HCT116 (cell line): ENCODE results near the gene TPPP2. TPM values are rescaled to one million over a fixed set of nuclear protein-coding genes. Genes with fewer than 3 reads are reported as not detected.

Experiments used
- ATAC-seq: fragments of 200-7000 bp; cut with Tn5 transposase; 2 replicates; pipeline ENCODE4 v1.9.1; 2020; ENCODE audit warnings: mild to moderate bottlenecking, moderate library complexity
- BruUV-seq: library from RNA; stranded (reverse); fragments of 400-500 nt; replicated peaks from 2 replicates; lab custom pipeline; 2021; lab: Mats Ljungman, UMichigan
- CTCF ChIA-PET: fragments of 300-600 bp; sonication (Branson Sonifier 250); formaldehyde crosslinking; loops from one replicate; lab custom pipeline; 2021; ENCODE audit warnings: antibody characterized with exemption; lab: Charles Lee
- POLR2A ChIA-PET: fragments of 300-600, 350-600 bp; sonication (Branson Sonifier 250); formaldehyde crosslinking; loops from one replicate; lab custom pipeline; 2021; ENCODE audit warnings: antibody characterized with exemption; lab: Charles Lee
- RAD21 ChIA-PET, 2 experiments: fragments of 300-600 bp; sonication (Branson Sonifier 250); formaldehyde crosslinking; loops; one replicate each; lab custom pipeline; 2023; ENCODE audit warnings: low total read pairs in 2 of 2; ENCODE audit not compliant: uncharacterized antibody in 2 of 2, unreplicated experiment in 2 of 2, low non-redundant PET in 1 of 2; lab: Charles Lee
- DNase-seq: peaks from one replicate; pipeline ENCODE4 v3.0.0-alpha.2; 2010; ENCODE audit warnings: low read depth, low spot score
- H2AFZ ChIP-seq: fragments of 200-600 bp; shearing (Covaris generic), sonication (generic); 2 replicates; pipeline ENCODE4 v1.6.1; 2017; ENCODE audit warnings: low read depth, mixed run types, mixed read lengths, antibody characterized with exemption, low read length; ENCODE audit not compliant: poor library complexity, severe bottlenecking
- H3K27ac ChIP-seq: 2 replicates; pipeline ENCODE4 v1.5.1; 2012; ENCODE audit warnings: low read depth, low read length
- H3K27me3 ChIP-seq: fragments of 200-600 bp; sonication (generic); 2 replicates; pipeline ENCODE4 v1.6.1; 2016; ENCODE audit warnings: mixed run types, low read length, mixed read lengths; ENCODE audit not compliant: insufficient read depth
- H3K36me3 ChIP-seq, 2 experiments: fragments of 200-500 bp in 1 of 2; fragments of 200-600 bp in 1 of 2; sonication (Bioruptor generic) in 1 of 2; sonication (generic) in 1 of 2; 2 replicates each; pipeline versions ENCODE4 v1.5.1 to v1.6.1; 2014 to 2016; ENCODE audit warnings: low read length in 2 of 2, inconsistent platforms in 1 of 2, mixed read lengths in 1 of 2, mixed run types in 1 of 2; ENCODE audit not compliant: insufficient read depth in 2 of 2, control insufficient read depth in 1 of 2
- H3K4me1 ChIP-seq, 2 experiments: fragments of 200-600 bp in 1 of 2; sonication (generic) in 1 of 2; 2 replicates each; pipeline versions ENCODE4 v1.5.1 to v1.6.1; 2012 to 2017; ENCODE audit warnings: low read length in 2 of 2, inconsistent platforms in 1 of 2, mild to moderate bottlenecking in 1 of 2, mixed read lengths in 1 of 2, mixed run types in 1 of 2, moderate library complexity in 1 of 2; ENCODE audit not compliant: insufficient read depth in 2 of 2, control insufficient read depth in 1 of 2
- H3K4me2 ChIP-seq: fragments of 200-600 bp; sonication (generic); 2 replicates; pipeline ENCODE4 v1.6.1; 2017; ENCODE audit warnings: mixed run types, low read length, mixed read lengths
- H3K4me3 ChIP-seq, 2 experiments: fragments of 200-600 bp in 1 of 2; sonication (generic) in 1 of 2; replicated peaks in 1 of 2; 2 replicates each; pipeline ENCODE4 v1.5.1; 2011 to 2016; ENCODE audit warnings: low read length in 2 of 2, control low read depth in 1 of 2, low read depth in 1 of 2, mild to moderate bottlenecking in 1 of 2, mixed read lengths in 1 of 2, mixed run types in 1 of 2
- H3K79me2 ChIP-seq: fragments of 200-600 bp; sonication (generic); 2 replicates; pipeline ENCODE4 v1.6.1; 2017; ENCODE audit warnings: mild to moderate bottlenecking, mixed run types, low read length, moderate library complexity, mixed read lengths; ENCODE audit not compliant: insufficient read depth
- H3K9ac ChIP-seq: fragments of 200-600 bp; sonication (generic); 2 replicates; pipeline ENCODE4 v1.6.1; 2016; ENCODE audit warnings: low read length, mixed read lengths
- H3K9me2 ChIP-seq: fragments of 200-600 bp; sonication (generic), shearing (Covaris generic); 2 replicates; pipeline ENCODE4 v1.6.1; 2017; ENCODE audit warnings: mixed run types, mild to moderate bottlenecking, moderate library complexity; ENCODE audit not compliant: insufficient read depth
- H3K9me3 ChIP-seq, 2 experiments: fragments of 200-500 bp in 1 of 2; fragments of 200-600 bp in 1 of 2; sonication (Bioruptor generic) in 1 of 2; sonication (generic) in 1 of 2; 2 replicates each; pipeline ENCODE4 v1.6.1; 2014 to 2017; ENCODE audit warnings: low read length in 2 of 2, mixed read lengths in 2 of 2, inconsistent platforms in 1 of 2, low read depth in 1 of 2, mild to moderate bottlenecking in 1 of 2, mixed run types in 1 of 2, moderate library complexity in 1 of 2; ENCODE audit not compliant: control insufficient read depth in 1 of 2, insufficient read depth in 1 of 2
- H4K20me1 ChIP-seq: fragments of 200-600 bp; sonication (generic), shearing (Covaris generic); 2 replicates; pipeline ENCODE4 v1.6.1; 2017; ENCODE audit warnings: mixed run types, mild to moderate bottlenecking, moderate library complexity; ENCODE audit not compliant: insufficient read depth
- CBX3 ChIP-seq: IDR thresholded peaks from 2 replicates; pipeline ENCODE4 v1.6.1; 2012; ENCODE audit warnings: low read depth
- CEBPB ChIP-seq: IDR thresholded peaks from 2 replicates; pipeline ENCODE4 v1.6.1; 2012; ENCODE audit warnings: low read depth
- CTCF ChIP-seq, 3 experiments: fragments of 200-600 bp in 1 of 3; sonication (generic) in 1 of 3; IDR thresholded peaks in 2 of 3; conservative IDR thresholded peaks in 1 of 3; 2 replicates each; pipeline ENCODE4 v1.5.1; 2012 to 2017; ENCODE audit warnings: low read depth in 2 of 3, low read length in 2 of 3, antibody characterized with exemption in 1 of 3, borderline replicate concordance in 1 of 3, control low read depth in 1 of 3, mild to moderate bottlenecking in 1 of 3, mixed read lengths in 1 of 3, mixed run types in 1 of 3, moderate library complexity in 1 of 3; ENCODE audit not compliant: insufficient read depth in 1 of 3
- EGR1 ChIP-seq: IDR thresholded peaks from 2 replicates; pipeline ENCODE4 v1.6.1; 2012; ENCODE audit warnings: low read depth
- FOSL1 ChIP-seq: IDR thresholded peaks from 2 replicates; pipeline ENCODE4 v1.6.1; 2012; ENCODE audit warnings: low read depth
- JUND ChIP-seq: IDR thresholded peaks from 2 replicates; pipeline ENCODE4 v1.6.1; 2012
- POLR2A ChIP-seq: IDR thresholded peaks from 2 replicates; pipeline ENCODE4 v1.7.0; 2011; ENCODE audit warnings: borderline replicate concordance; ENCODE audit not compliant: insufficient read depth, insufficient read length; ENCODE audit errors: extremely low read depth
- REST ChIP-seq: IDR thresholded peaks from 2 replicates; pipeline ENCODE4 v1.6.1; 2012; ENCODE audit warnings: low read depth
- SP1 ChIP-seq: IDR thresholded peaks from 2 replicates; pipeline ENCODE4 v1.6.1; 2012; ENCODE audit warnings: low read depth
- SRF ChIP-seq: IDR thresholded peaks from 2 replicates; pipeline ENCODE4 v1.6.1; 2012; ENCODE audit warnings: low read depth
- TCF7L2 ChIP-seq: IDR thresholded peaks from 2 replicates; pipeline ENCODE4 v1.7.0; 2011; ENCODE audit warnings: borderline replicate concordance, inconsistent platforms; ENCODE audit not compliant: insufficient read depth, insufficient read length; ENCODE audit errors: extremely low read depth
- YY1 ChIP-seq: IDR thresholded peaks from 2 replicates; pipeline ENCODE4 v1.6.1; 2011; ENCODE audit warnings: low read length, low read depth, moderate library complexity, mild to moderate bottlenecking; ENCODE audit not compliant: insufficient replicate concordance; ENCODE audit errors: extremely low read depth
- ZNF274 ChIP-seq: fragments of 200-500 bp; sonication (Bioruptor generic); IDR thresholded peaks from 2 replicates; pipeline ENCODE4 v1.6.1; 2014; ENCODE audit warnings: mild to moderate bottlenecking, low read depth, low read length, inconsistent platforms
- intact Hi-C: fragments of 100-400 bp; cut with micrococcal nuclease; formaldehyde crosslinking; loops from 2 replicates; pipeline ENCODE4 v1.10.0; 2022
- total RNA-seq: library from RNA; stranded (reverse); gene quantifications from one replicate; pipeline ENCODE4 v1.2.1, GENCODE V29; 2021; ENCODE audit not compliant: unreplicated experiment

Gene TPPP2
- total RNA-seq, 1 experiment from 2014 or later = not detected

GRCh38 chr14:21041676-21042433 is 11.8 kb downstream of the TPPP2 start, which contains the start of gene RNASE7:
TSS of gene RNASE7 (plus strand) at chr14:21042362. CDS start at chr14:21042993, 631 bp downstream.
- Histone ChIP-seq H3K9ac (no peak within 1 kb of the TSS), H3K4me2 (no peak within 1 kb of the TSS), H3K4me1 (peaks cover 0 to 4% of the 10 kb centered on the region in 2 experiments; a peak in 1 of 4 replicates), H3K36me3 (no peaks in the 10 kb centered on the region), H3K79me2 (no peaks in the 10 kb centered on the region), H2AFZ (no peak within 1 kb of the TSS), H3K27ac (no peak within 1 kb of the TSS), H3K4me3 (no peak within 1 kb of the TSS), H3K9me2 (no peaks in the 10 kb centered on the region), H4K20me1 (no peaks in the 10 kb centered on the region), H3K27me3 (no peaks in the 10 kb centered on the region), H3K9me3 (no peaks in the 10 kb centered on the region)
- TF ChIP-seq JUND (no peak), CEBPB (no peak), ZNF274 (no peak)
- DNase-seq (no peak), ATAC-seq (no peak)
- intact Hi-C loops = no loop called here
- POLR2A ChIA-PET = no interaction called here
- RAD21 ChIA-PET = no interaction called here
- CTCF ChIA-PET = interaction anchor here (0.8 to 5.4 kb wide), 3 partner anchors 27 to 71 kb away, joined by 3 to 148 read pairs (median 4); no protein-coding TSS in a partner anchor
- BruUV-seq = no TSS peak

DNA sequence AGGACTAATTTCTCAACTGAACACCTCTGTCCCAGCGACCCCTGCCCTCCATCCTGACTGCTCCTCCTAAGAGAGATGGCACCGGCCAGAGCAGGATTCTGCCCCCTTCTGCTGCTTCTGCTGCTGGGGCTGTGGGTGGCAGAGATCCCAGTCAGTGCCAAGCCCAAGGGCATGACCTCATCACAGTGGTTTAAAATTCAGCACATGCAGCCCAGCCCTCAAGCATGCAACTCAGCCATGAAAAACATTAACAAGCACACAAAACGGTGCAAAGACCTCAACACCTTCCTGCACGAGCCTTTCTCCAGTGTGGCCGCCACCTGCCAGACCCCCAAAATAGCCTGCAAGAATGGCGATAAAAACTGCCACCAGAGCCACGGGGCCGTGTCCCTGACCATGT is 12.9 kb downstream of the TPPP2 start:
- no peaks in the 10 kb centered on the region for H3K4me1 ChIP-seq
- H3K27ac ChIP-seq = no peak overlapping the region
- no peak overlapping the region for H3K4me2 ChIP-seq

More for the DNA sequence above, 12.9 kb downstream of the TPPP2 start:
- H3K9me3 ChIP-seq = no peaks in the 10 kb centered on the region
- no peak overlapping the region for H3K9ac ChIP-seq
- H3K27me3 ChIP-seq = no peaks in the 10 kb centered on the region
- no peaks in the 10 kb centered on the region for H4K20me1 ChIP-seq
- TF ChIP-seq POLR2A (no peak), SRF (no peak), YY1 (no peak), TCF7L2 (no peak), FOSL1 (no peak), EGR1 (no peak), CBX3 (no peak), JUND (no peak), SP1 (no peak), CTCF (IDR thresholded peaks at IDR 0.05 in 2 of 3, conservative IDR thresholded peaks at IDR 0.05 in 1 of 3; ENCODE audit: borderline replicate concordance in 1 of 3, insufficient read depth in 1 of 3, low read depth in 2 of 3, low read length in 2 of 3) (no peak), REST (no peak)
- no peaks in the 10 kb centered on the region for H3K79me2 ChIP-seq
- no peaks in the 10 kb centered on the region for H3K9me2 ChIP-seq
- H3K4me3 ChIP-seq = no peak overlapping the region
- ATAC-seq (no peak), DNase-seq (no peak)
- ChIA-PET RAD21 (interaction anchor here (0.9 to 1.2 kb wide), 2 partner anchors 28 kb away, joined by 4 read pairs; no protein-coding TSS in a partner anchor), POLR2A (no interaction called here), CTCF (interaction anchor here (5.4 kb wide), 1 partner anchor 28 kb away, joined by 148 read pairs; no protein-coding TSS in a partner anchor)
- no peak overlapping the region for H2AFZ ChIP-seq
- no peaks in the 10 kb centered on the region for H3K36me3 ChIP-seq
- BruUV-seq = no TSS peak
- intact Hi-C loops = no loop called here
